Amniotic stem cell (primary cell): Measurements from ENCODE around the gene FUOM.
A peak's percentile ranks its signal among the peaks of the same experiment; 100 is the strongest.
"Not testable (repeated sequence)": the region's sequence is repeated elsewhere in the genome, so short reads cannot be mapped to it uniquely, and the experiment has no call there.

Experiments
- DNase-seq: peaks from one replicate; lab custom pipeline; 2025; lab: John Stamatoyannopoulos, UW

FUOM gene

DNA sequence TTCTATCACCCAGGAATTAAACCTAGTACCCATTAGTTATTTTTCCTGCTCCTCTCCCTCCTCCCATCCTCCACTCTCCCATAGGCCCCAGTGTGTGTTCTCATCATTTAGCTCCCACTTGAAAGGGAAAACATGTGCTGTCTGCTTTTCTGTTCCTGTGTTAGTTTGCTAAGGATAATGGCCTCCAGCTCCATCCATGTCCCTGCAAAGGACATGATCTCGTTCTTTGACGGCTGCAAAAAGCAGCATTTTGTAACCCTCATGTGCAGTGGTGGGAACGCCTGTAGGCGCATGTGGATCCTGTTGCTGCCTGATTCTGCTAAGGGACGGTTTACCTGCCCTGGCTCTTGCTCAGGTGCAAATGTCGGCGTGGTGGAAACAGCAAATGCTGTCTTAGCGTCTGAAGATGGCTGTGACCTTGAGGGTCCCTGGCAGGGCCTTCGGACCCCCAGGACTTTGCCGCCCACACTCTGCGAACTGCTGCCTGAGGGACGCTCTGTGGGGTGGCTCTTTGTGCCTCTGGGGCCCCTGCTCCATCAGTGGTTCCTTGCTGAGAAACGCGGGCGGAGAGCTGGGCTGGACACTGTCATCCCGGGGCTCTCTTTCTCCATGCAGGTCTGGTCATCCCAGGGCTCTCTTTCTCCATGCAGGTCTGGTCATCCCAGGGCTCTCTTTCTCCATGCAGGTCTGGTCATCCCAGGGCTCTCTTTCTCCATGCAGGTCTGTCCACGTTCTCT, 30.6 kb upstream of the FUOM start:
- no peak for DNase-seq

DNA sequence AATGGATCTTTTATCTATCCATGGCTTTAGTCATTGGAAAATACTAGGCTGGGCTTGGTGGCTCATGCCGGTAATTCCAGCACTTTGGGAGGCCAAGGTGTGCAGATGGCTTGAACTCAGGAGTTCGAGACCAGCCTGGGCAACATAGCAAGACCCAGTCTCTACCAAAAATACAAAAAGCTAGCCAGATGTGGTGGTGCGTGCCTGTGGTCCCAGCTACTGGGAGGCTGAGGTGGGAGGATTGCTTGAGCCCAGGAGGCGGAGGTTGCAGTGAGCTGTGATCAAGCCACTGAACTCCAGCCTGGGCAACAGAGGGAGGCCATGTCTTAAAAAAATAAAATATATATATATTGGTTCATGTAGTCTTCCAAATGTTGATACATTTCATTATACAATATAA, 29.1 kb upstream of the FUOM start:
- DNase-seq, result not testable (repeated sequence)

DNA sequence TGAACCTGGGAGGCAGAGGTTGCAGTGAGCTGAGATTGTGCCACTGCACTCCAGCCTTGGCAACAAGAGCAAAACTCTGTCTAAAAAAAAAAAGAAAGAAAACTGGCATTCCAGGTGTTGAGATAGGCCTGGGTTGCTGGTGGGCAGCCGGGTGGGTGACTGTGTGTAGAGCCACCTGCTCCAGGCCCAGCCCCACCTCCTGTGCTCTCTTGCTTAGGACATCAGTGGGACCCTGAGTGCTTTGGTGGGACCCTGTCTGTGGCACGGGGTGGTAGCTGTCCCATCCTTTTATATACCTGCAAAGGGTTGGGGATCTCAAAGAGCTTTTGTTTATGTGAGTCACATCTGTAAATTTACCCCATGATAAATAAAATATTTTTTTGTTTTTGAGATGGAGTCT, 27.4 kb upstream of the FUOM start:
- no peak for DNase-seq

DNA sequence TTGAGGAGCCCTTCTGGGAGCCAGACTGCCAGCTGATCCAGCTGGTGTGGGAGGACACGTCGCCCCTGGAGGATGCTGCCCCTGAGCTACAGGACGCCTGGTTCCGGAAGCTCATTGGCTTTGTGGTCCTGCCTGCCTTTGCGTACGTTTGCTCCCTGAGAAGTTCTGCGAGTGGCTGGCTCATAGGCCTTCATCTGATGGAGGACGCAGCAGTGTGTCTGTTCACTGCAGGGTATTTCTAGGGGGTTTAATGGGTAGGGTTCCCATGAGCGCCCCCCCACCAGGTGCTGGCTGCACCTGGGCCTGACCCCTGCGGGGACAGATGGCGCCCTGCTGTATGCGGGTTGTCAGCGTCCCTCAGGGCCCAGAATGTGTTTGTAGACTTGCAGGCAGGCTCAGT, 26.3 kb upstream of the FUOM start:
- DNase-seq, result no peak

- DNase-seq, result no peak
Measured at GRCh38 chr10:133383551-133383950, 25.7 kb upstream of the FUOM start.

DNA sequence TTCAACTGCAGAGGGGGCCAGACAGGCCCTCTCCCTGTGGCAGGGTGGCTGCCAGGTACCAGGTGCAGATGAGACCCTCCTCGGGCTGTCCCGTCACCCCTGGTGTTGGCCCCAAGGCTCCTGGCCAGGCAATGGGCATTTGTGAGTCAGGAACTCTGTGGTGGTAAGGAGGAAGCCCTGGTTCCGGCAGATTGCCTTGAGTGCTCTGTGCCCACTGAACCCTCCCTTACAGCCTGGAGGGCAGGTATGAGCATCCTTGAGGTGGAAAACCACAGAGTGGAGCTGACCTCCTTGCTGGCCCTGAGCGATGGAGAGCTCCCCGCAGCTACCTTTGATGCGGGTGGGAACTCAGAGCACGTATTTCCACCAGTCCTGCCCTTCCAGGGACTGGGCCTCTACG, 23.2 kb upstream of the FUOM start:
- no peak for DNase-seq

GRCh38 chr10:133379801-133380666, 22.2 kb upstream of the FUOM start:
- no peak for DNase-seq

- DNase-seq, result no peak
Measured at GRCh38 chr10:133379152-133379800, 21.5 kb upstream of the FUOM start, which contains the start of gene PAOX. Gene PAOX, plus strand, starts transcription at chr10:133379262. Its CDS starts 55 bp downstream, at chr10:133379317.

GRCh38 chr10:133378251-133379096, 20.7 kb upstream of the FUOM start:
- no peak for DNase-seq

- no peak for DNase-seq
Measured at GRCh38 chr10:133377818-133378250, 20.0 kb upstream of the FUOM start.

DNA sequence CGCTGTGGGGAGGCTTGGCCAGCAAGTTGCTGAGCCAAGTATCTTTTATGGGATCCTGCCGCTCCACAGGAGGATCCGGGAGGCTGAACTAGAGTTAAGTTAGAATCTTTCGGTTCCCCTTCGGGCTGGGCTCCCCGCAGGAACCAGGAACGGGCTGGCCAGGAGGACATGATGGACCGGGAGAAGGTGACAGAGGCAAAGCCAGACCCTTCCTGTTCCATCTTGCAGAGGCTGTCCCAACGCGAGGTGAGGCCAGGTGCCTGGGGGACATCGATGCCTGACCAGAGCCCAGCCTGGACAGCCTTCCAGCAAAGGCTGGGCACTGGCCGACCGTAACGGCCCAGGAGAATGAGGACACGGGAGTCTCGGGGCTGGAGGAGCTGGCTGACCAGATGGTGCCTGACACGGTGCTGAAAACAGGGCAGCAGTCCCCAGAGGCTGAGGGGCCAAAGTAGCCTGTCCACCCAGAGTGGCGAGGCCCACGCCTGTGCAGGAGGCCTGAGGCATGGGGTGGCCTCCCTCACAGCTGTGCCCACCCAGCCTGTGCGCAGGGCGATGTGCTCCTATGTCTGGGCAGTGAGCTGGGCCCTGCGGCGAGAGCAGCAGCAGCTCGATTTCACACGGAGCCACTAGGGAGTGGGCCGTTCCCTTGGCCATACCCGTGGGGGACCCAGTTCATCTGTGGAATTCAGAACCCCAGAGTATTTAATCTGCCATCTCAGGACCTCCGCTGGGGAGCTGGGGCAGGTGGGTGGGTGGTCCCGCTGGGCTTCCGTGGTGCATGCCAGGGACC, 19.4 kb upstream of the FUOM start:
- DNase-seq, result no peak

- not testable (repeated sequence) for DNase-seq
Measured at GRCh38 chr10:133376183-133376582, 18.4 kb upstream of the FUOM start.

GRCh38 chr10:133375357-133376115, 17.7 kb upstream of the FUOM start:
- DNase-seq, result no peak

DNA sequence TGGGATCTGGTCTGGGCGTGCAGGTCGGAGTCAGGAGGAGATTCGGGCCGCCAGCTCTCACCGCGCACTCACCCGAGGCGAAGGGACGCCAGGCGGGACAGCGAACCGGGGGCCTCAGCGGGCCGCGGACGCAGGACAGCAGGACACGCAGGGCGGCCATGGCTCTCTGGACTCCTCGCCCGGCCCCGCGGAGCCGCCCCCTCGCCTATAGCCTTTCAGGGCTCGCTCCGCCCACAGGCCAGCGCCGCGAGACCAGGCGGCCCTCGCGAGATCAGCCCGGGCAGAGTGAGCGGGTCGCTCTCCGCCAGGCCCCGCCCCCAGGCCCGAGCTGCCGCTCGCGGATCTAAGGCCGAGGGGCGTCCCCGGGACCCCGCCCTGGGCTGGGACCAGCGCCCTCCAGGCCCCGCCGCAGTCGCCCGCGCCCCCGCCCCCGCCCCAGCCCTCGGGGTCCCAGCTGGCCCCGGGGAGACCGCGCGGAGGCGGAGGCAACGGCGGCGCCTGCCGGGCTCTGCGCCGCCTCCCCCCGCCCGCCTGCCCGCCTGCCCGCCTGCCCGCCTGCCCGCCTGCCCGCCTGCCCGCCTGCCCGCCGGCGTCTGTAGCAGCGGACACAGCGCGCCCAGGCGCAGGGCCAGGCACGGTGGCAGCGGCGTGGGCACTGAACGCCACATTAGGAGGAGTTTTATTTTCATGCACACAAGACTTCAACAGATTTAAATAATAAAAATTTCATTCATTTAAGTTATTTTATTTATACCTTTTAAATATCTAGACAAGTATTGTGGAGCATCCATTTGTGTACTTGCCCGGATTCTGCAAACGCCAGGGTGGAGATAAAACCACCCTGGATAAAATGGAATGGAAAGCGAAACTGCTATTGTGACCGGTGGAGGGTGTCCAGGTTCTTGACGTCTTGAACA, 15.6 kb upstream of the FUOM start, which contains the start of gene ECHS1:
ECHS1 (minus strand) TSS at position 181 of the 917 bp plus-strand sequence; CDS start at position 160, 21 bp downstream.
- DNase-seq, result peak; percentile 86

GRCh38 chr10:133372507-133372906, 14.7 kb upstream of the FUOM start:
- no peak for DNase-seq

- DNase-seq, result no peak
Measured at GRCh38 chr10:133370030-133370786, 12.4 kb upstream of the FUOM start.

DNA sequence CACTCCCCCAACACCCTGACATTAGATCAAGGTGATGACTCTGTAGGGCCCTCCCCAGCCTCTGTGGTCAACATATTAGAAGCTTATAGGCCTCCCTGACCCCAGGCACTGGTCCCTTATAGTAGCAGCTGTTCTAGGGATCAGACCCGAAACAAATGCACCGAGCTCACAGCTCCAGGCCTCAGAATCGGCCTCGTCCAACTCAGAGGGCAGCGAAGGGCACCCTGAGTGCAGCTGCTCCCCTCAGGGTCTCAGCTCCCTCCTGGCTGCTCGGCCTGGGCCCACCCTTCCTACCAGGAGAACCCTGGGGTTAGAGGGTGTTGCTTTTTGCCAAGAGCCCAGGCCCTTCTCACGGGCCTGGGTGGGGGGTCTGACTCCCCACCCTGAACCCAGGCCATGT, 10.3 kb upstream of the FUOM start:
- DNase-seq, result no peak

- not testable (repeated sequence) for DNase-seq
Measured at GRCh38 chr10:133367461-133367860, 9.6 kb upstream of the FUOM start.
